ENCODE measurements around the gene FADS3. TPM values are rescaled to one million over a fixed set of nuclear protein-coding genes. Genes with fewer than 3 reads are reported as not detected.

Gene FADS3
- total RNA-seq, 2 donors from 2014 or later = 24.8 to 28.4 TPM

GRCh38 chr11:61833471-61833870 is 57.9 kb downstream of the FADS3 start:
- Mint-ChIP-seq H3K27ac (no peak overlapping the region), H3K9me3 (no peaks in the 10 kb centered on the region), H3K4me3 (no peak overlapping the region), H3K27me3 (ENCODE audit: insufficient read depth) (no peaks in the 10 kb centered on the region), H3K36me3 (ENCODE audit: low read depth) (peaks cover 38% of the 10 kb centered on the region), H3K4me1 (peaks cover 46% of the 10 kb centered on the region)
- Histone ChIP-seq H3K9ac (ENCODE audit: extremely low read depth, low read length, poor library complexity, severe bottlenecking) (no peak overlapping the region), H3K27ac (ENCODE audit: low read depth, low read length) (peak overlapping the region; percentile 76), H3K4me3 (ENCODE audit: low read length) (no peak overlapping the region), H3K4me1 (ENCODE audit: control insufficient read depth, insufficient read depth, low read length) (peaks cover 8% of the 10 kb centered on the region), H3K9me3 (ENCODE audit: control insufficient read depth, low read length) (no peaks in the 10 kb centered on the region), H3K27me3 (ENCODE audit: control insufficient read depth, insufficient read depth, low read length, poor library complexity, severe bottlenecking) (no peaks in the 10 kb centered on the region), H3K36me3 (ENCODE audit: control insufficient read depth, insufficient read depth, low read length) (peaks cover 37% of the 10 kb centered on the region)
- DNase-seq = no peak
- TF ChIP-seq, protein P1, sequence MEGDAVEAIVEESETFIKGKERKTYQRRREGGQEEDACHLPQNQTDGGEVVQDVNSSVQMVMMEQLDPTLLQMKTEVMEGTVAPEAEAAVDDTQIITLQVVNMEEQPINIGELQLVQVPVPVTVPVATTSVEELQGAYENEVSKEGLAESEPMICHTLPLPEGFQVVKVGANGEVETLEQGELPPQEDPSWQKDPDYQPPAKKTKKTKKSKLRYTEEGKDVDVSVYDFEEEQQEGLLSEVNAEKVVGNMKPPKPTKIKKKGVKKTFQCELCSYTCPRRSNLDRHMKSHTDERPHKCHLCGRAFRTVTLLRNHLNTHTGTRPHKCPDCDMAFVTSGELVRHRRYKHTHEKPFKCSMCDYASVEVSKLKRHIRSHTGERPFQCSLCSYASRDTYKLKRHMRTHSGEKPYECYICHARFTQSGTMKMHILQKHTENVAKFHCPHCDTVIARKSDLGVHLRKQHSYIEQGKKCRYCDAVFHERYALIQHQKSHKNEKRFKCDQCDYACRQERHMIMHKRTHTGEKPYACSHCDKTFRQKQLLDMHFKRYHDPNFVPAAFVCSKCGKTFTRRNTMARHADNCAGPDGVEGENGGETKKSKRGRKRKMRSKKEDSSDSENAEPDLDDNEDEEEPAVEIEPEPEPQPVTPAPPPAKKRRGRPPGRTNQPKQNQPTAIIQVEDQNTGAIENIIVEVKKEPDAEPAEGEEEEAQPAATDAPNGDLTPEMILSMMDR (conservative IDR thresholded peaks at IDR 0.05) = no peak
- WGBS, 2 experiments (ENCODE audit: insufficient coverage in 1 of 2, insufficient read length in 1 of 2) = 77 to 90% methylated on average over 10 to 11 of the region's 11 CpGs

DNA sequence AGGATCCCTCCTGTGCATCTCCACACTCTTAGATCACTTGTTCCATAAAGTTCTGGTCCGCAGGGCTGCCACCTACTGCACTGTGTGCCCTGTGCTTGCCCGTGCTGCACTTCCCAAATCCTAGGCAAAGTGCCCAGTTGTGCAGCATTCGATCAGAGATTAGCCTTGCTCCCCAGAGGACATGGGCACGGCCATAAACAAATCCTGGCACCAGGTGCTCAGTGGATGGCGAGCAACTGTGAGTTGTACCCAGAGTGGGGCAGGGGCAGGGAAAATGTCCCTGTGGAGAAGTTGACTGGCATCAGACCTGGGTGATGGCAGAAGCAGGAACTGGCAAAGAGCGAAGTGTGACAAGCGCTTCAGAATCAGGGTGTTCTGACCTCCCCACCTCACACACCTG is 58.6 kb downstream of the FADS3 start:
- DNase-seq = no peak
- Histone ChIP-seq H3K36me3 (ENCODE audit: control insufficient read depth, insufficient read depth, low read length) (peaks cover 33% of the 10 kb centered on the region), H3K9ac (ENCODE audit: extremely low read depth, low read length, poor library complexity, severe bottlenecking) (no peak overlapping the region), H3K27ac (ENCODE audit: low read depth, low read length) (peak overlapping the region; percentile 53), H3K4me1 (ENCODE audit: control insufficient read depth, insufficient read depth, low read length) (peaks cover 8% of the 10 kb centered on the region), H3K4me3 (ENCODE audit: low read length) (no peak overlapping the region), H3K27me3 (ENCODE audit: control insufficient read depth, insufficient read depth, low read length, poor library complexity, severe bottlenecking) (no peaks in the 10 kb centered on the region), H3K9me3 (ENCODE audit: control insufficient read depth, low read length) (no peaks in the 10 kb centered on the region)
- Mint-ChIP-seq H3K27me3 (ENCODE audit: insufficient read depth) (no peaks in the 10 kb centered on the region), H3K9me3 (no peaks in the 10 kb centered on the region), H3K36me3 (ENCODE audit: low read depth) (peaks cover 32% of the 10 kb centered on the region), H3K4me3 (no peak overlapping the region), H3K27ac (no peak overlapping the region), H3K4me1 (peaks cover 46% of the 10 kb centered on the region)
- TF ChIP-seq, protein P1 (conservative IDR thresholded peaks at IDR 0.05) = no peak
- 84 to 87% methylated on average over 7 of the region's 7 CpGs for WGBS, 2 experiments (ENCODE audit: insufficient coverage in 1 of 2, insufficient read length in 1 of 2)

GRCh38 chr11:61832207-61832606 is 59.1 kb downstream of the FADS3 start:
- Histone ChIP-seq H3K27me3 (ENCODE audit: control insufficient read depth, insufficient read depth, low read length, poor library complexity, severe bottlenecking) (no peaks in the 10 kb centered on the region), H3K4me1 (ENCODE audit: control insufficient read depth, insufficient read depth, low read length) (peaks cover 8% of the 10 kb centered on the region), H3K27ac (ENCODE audit: low read depth, low read length) (peak overlapping the region; percentile 57), H3K36me3 (ENCODE audit: control insufficient read depth, insufficient read depth, low read length) (peaks cover 29% of the 10 kb centered on the region), H3K9me3 (ENCODE audit: control insufficient read depth, low read length) (no peaks in the 10 kb centered on the region), H3K9ac (ENCODE audit: extremely low read depth, low read length, poor library complexity, severe bottlenecking) (no peak overlapping the region), H3K4me3 (ENCODE audit: low read length) (no peak overlapping the region)
- Mint-ChIP-seq H3K9me3 (no peaks in the 10 kb centered on the region), H3K4me1 (peaks cover 47% of the 10 kb centered on the region), H3K27ac (no peak overlapping the region), H3K4me3 (no peak overlapping the region), H3K36me3 (ENCODE audit: low read depth) (peaks cover 32% of the 10 kb centered on the region), H3K27me3 (ENCODE audit: insufficient read depth) (no peaks in the 10 kb centered on the region)
- 93 to 100% methylated on average over 3 to 4 of the region's 4 CpGs for WGBS, 2 experiments (ENCODE audit: insufficient coverage in 1 of 2, insufficient read length in 1 of 2)
- no peak for DNase-seq
- TF ChIP-seq, protein P1 (conservative IDR thresholded peaks at IDR 0.05) = no peak
